Left cardiac atrium (tissue), 4 donors: ENCODE data around the gene PIP5K1B. TPM values are rescaled to one million over a fixed set of nuclear protein-coding genes. Genes with fewer than 3 reads are reported as not detected.

ENCODE experiments used
- ATAC-seq, 2 donors: fragments of 200-7000 bp; cut with Tn5 transposase; one replicate each; pipeline ENCODE4 v1.9.1; 2020; ENCODE audit warnings: mild to moderate bottlenecking in 2 of 2, moderate library complexity in 2 of 2
- DNase-seq: peaks from one replicate; pipeline ENCODE4 v3.0.0-alpha.2; 2020
- intact Hi-C, 2 donors: fragments of 100-400 bp; cut with DNase I; formaldehyde crosslinking; loops; one replicate each; pipeline versions ENCODE4 v1.14.1 to v1.15.1; 2022 to 2023
- total RNA-seq, 2 donors: library from RNA; stranded (reverse); fragmentation: NEBNext Ultra II Directional; extraction: Animal tissue kit (Norgen Biotek cat#: 25700); gene quantifications; one replicate each; pipeline ENCODE4 v1.2.1, GENCODE V29; 2021
- donor health status: DM: no; HTN: yes; CAD: no.
- donor health status: DM: no; HTN: yes; CAD: no; lungs with severe emphysema.
- donor health status: DM: yes; HTN: yes; CAD: no.
- donor health status: Dilated cardiomyopathy.

The PIP5K1B gene
- total RNA-seq, 2 donors from 2014 or later: 47.0 to 50.1 TPM

DNA sequence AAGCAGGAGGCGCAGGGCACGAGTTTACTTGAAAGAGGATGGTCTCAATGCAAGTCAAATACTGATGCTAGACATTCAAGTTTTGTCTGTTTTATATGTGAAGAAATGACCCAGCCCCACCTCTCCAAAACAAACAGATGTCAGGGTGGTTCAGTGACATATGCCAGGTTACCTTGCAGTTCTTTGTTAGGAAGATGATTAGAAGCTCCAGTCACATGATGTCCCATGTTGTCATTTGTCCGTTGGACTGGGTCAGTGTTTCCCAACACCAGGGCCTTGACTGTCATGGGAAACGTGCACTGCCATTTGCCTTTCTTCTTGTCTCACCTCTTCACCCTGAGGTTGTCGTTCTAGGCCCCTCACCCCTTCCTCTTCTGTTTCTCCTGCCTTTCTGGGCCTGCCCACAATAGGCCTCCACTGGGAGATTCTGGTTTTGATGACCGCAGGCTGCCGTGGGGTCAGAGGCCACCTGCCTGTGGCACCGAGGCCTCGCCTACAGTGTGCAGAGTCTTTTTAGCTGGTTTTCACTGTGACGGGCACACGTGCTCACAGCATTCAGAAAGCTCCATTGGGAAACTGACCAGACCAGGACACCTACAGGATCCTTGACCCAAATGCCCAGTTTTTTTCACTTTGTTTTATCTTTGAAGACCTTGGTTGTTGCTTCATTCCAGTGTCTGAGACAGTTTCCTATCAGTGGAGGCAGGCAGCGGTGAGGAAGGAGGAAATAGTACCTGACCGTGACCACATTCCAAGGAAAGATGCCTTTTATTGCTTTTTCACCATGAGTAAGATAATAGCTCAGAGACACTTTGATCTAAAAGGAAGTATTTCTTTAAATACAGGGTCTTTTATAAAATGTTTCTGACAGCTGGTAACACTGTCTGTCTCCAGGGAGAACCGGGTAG lies 123.1 kb downstream of the PIP5K1B start:
- DNase-seq (no peak), ATAC-seq (no peak)
- intact Hi-C loops: no loop called here

DNA sequence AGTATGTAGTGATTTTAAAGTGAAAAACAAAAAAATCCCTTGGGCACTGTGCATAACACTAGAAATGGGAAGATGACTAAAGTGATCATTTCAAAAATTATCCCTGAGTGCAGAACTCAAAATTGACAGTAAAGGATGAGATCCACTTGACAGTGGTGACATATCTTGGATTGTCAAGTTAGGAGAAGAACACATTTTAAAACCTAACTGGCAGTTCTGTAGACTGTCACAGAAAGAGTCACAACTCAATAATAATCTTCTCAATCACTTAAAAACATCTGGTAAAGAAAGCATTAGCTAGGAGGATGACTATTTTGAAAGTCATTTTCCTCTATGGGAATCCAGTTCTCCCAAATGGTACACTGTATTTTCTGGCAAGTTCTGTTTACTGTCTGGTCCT lies 127.1 kb downstream of the PIP5K1B start:
- DNase-seq (no peak), ATAC-seq (no peak)
- intact Hi-C loops: loop anchor here in 1 of 2 donors (5.0 kb wide), 1 partner anchor 50 kb away; a partner anchor contains a TSS

GRCh38 chr9:68832861-68833518 lies 128.0 kb downstream of the PIP5K1B start:
- DNase-seq: no peak
- ATAC-seq: peak in 1 of 2 donors; percentile 30
- intact Hi-C loops: loop anchor here in 1 of 2 donors (5.0 kb wide), 1 partner anchor 51 kb away; a partner anchor contains a TSS

GRCh38 chr9:68834931-68835520 lies 130.0 kb downstream of the PIP5K1B start:
- ATAC-seq (no peak), DNase-seq (no peak)
- intact Hi-C loops: loop anchor here in 1 of 2 donors (5.0 kb wide), 1 partner anchor 53 kb away; a partner anchor contains a TSS

- DNase-seq (no peak), ATAC-seq (no peak)
- intact Hi-C loops: no loop called here
Observed at GRCh38 chr9:68836788-68837187, 131.7 kb downstream of the PIP5K1B start.

DNA sequence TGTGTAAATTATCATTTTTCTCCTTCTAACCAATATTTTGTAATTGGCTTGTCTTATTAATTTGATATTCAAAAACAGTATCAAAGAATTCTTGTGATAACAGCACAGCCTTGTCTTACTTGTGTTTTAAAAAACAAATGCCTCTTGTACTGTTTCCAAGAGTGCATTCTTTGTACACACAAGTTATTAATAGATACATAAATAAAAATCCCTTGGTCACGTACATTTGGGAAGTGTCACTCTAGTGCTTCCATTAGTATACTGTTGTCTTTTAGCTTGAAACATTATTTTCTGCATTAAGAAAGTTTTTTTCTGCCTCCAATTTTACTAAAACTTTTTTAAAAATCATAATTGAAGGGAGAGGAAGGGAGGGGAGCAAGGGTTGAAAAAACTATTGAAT lies 133.2 kb downstream of the PIP5K1B start:
- intact Hi-C loops: no loop called here
- no peak for ATAC-seq
- no peak for DNase-seq

DNA sequence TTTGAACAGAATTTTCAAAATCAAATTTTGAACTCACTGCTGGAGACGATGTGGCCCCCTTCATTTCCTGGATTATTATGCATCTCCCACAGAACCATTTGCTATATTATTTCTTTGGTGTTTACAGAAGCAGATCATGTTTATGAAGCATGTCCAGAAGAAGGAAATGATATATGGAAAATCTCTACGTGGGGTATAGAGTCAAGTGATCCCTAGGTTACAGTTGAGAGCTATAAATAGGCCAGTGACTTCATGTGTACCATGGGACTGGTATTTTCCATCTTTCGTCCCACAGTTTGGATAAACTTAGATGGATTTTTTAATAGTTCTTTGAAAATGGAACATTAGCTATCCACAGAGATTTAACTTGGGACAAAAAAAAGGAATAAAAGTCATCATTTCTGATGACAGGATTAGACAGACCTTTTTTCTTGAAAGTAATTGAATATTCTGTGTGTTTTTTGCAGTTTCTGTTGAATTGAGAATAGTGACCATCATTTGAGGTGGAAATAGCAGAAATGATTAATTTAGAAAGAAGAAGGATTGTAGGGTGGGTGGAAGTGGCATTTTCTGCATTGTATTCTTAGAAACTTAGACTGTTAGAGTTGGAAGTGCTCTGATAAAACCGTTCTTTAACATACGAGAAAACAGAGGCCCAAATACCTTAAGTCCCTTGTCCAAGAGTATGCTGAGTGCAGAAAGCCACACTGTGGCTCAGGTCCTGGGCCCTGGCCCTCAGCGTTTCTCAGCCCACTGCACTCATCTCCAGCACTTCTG lies 136.4 kb downstream of the PIP5K1B start:
- ATAC-seq (peak in 1 of 2 donors; percentile 29), DNase-seq (no peak)
- intact Hi-C loops: loop anchor here in 1 of 2 donors (10.0 kb wide), 4 partner anchors 53 to 257 kb away; partner anchors contain the start of gene PIP5K1B

- ATAC-seq (no peak), DNase-seq (no peak)
- intact Hi-C loops: loop anchor here in 1 of 2 donors (10.0 kb wide), 4 partner anchors 52 to 258 kb away; partner anchors contain the start of gene PIP5K1B
Observed at GRCh38 chr9:68842568-68842967, 137.5 kb downstream of the PIP5K1B start.

DNA sequence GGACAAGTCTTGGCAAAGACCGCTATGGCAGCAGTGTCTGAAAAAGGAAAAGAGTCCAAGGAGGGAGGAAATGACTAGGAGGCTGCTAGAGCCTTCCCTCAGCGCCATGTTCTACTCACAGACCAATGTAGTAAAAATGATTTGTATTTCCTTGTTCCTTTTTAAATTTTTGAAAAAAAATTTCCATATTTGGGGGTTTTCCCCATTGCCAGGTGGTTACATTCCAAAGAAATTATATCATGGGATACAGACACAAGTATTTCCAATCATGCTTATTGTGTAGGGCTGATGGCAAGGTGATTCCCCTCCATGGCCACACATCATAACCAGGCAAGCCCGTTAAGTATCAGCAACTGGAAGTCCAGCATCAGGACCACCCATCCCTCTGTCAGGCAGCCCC lies 138.2 kb downstream of the PIP5K1B start:
- intact Hi-C loops: loop anchor here in 1 of 2 donors (10.0 kb wide), 4 partner anchors 52 to 258 kb away; partner anchors contain the start of gene PIP5K1B
- ATAC-seq (no peak), DNase-seq (no peak)

GRCh38 chr9:68844157-68844556 lies 139.1 kb downstream of the PIP5K1B start:
- intact Hi-C loops: loop anchor here in 1 of 2 donors (10.0 kb wide), 4 partner anchors 51 to 259 kb away; partner anchors contain the start of gene PIP5K1B
- DNase-seq (no peak), ATAC-seq (peak in 1 of 2 donors; percentile 48)

DNA sequence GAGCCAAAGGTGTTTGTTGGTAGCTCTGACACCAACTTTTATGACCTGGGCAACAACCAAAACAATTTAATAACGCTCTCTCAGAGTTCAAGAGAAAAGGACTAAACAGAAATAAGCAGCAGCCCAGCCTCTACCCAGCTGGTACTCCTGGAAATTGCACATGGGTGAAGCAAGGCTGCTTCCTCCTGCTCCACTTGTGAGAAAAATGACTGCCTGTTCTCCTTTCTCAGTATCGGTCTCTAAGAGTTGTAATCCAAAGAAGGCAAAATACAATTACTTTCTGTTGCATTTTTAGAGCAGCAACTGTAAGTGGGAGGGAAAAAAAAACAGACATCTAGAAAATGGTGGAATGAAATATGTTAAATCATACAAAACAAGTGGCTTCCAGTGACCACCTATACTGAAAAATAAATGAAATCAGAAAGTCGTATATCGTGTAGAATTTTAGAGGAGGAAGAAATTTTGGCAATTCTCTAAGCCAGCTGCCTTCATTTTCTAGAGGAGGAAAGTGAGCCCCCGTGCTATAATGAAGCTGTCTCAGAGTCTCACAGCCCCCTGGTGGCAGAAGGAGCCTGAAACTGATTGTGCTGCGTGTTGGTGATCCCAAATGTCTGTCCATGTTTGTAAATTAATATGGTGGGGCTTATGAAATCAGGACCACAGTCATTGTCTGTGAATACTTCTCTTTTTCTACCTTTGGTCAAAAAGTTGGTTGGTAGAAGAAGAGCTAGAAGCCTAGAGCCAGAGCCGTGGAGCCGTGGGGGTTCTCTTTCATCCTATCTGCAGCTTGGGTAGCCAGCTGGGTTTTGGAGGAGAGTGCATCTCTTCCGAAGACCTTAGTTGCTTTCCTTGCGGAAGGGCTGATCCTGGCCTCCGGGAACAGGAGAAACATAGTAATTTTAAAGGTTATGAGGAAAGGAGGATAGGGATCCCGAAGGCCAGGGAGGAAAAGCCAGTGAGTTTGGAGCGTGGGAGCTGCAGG lies 139.9 kb downstream of the PIP5K1B start:
- DNase-seq (peak; percentile 60), ATAC-seq (peak; percentile 70)
- intact Hi-C loops: loop anchor here in 1 of 2 donors (10.0 kb wide), 4 partner anchors 50 to 260 kb away; partner anchors contain the start of gene PIP5K1B

- DNase-seq (no peak), ATAC-seq (no peak)
- intact Hi-C loops: loop anchor here in 1 of 2 donors (10.0 kb wide), 4 partner anchors 47 to 263 kb away; partner anchors contain the start of gene PIP5K1B
Observed at GRCh38 chr9:68847765-68848164, 142.7 kb downstream of the PIP5K1B start.

DNA sequence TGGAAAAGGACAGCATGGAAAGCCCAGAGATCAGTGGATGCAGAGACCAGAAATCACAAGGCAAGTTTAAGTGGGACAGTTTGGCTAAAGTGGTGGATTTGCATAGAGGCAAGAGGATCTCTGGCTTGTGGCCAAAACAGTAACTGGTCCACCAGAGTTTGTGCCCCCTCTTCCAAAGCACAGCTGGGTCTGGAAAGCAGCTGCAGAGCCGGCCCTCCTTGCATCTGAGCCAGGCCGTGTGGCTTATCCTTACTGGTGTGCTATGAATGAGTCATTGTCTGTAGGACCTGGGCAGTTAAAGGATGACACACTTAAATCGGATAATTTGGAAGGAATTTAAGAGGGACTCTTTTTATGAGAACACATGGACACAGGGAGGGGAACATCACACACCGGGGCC lies 146.6 kb downstream of the PIP5K1B start:
- intact Hi-C loops: no loop called here
- DNase-seq: no peak
- ATAC-seq: peak in 1 of 2 donors; percentile 72

DNA sequence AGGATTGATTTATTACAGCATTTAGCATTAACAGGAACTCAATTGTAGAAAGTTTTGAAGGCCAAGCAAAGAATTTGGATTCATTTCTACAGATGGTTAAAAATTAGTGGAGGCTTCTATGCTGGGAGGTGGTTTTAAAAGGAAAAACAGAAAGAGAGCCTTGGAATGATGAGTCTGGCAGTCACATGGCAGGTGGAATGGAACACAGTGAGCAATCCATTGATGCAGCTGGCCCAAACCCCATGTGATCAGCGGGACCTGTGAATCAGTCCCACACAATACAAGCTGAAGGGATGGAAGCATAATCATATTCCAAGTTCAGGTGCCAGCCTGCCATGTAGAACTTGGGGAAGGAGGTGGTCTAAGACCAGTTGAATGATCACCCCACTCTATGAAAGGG lies 147.9 kb downstream of the PIP5K1B start:
- no peak for DNase-seq
- no peak for ATAC-seq
- intact Hi-C loops: no loop called here

GRCh38 chr9:68859347-68859746 lies 154.3 kb downstream of the PIP5K1B start:
- intact Hi-C loops: no loop called here
- ATAC-seq: no peak
- no peak for DNase-seq

GRCh38 chr9:68860419-68860818 lies 155.4 kb downstream of the PIP5K1B start:
- ATAC-seq (no peak), DNase-seq (no peak)
- intact Hi-C loops: no loop called here

DNA sequence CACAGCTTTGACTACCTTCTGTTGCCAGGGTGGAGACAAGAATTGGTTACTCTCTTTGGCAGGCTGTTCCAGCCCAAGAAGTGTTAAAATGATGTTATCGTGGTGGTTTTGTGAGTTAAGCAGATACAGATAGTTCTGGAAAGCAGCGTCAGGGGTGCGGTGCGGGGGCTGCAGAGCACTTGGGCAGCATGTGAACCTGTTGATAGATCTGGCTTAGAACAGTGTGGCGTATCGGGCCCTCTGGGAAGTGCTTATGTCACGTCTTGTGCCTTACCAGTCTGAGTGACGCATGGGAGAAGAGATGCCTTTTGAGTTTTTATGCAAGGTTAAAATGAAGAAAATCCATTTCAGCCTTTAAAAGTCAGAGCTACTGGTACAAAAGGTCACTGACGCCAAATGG lies 156.4 kb downstream of the PIP5K1B start:
- ATAC-seq (peak; percentile 73 to 74), DNase-seq (peak; percentile 63)
- intact Hi-C loops: no loop called here
